GM21786 (cell line): ENCODE data around the gene ZNF438.
"Not testable (repeated sequence)": the region's sequence is repeated elsewhere in the genome, so short reads cannot be mapped to it uniquely, and the experiment has no call there.

Experiments used
- ATAC-seq: cut with Tn5 transposase; IDR thresholded peaks from one replicate; pipeline ENCODE4 v1.9.1; 2021; ENCODE audit not compliant: unreplicated experiment

Gene ZNF438

DNA sequence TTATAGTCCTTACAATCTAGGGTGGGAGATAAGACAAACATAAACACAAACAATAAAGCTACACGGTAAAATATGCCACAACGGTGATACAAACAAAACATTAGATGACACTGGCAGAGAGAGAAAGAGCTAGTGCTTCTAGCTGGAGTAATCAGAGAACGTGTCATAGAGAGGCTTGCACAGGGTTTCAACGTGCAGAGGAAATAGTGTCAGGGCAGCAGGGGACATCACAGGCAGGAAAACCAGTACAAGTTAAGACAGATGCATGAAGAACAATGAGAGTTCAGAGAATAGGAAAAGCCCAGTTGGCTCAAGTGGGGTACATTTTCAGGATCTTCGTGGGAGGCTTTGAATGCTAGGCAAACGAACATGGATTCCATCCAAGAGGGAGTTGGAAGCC is 91.4 kb downstream of the ZNF438 start:
- no peak for ATAC-seq

DNA sequence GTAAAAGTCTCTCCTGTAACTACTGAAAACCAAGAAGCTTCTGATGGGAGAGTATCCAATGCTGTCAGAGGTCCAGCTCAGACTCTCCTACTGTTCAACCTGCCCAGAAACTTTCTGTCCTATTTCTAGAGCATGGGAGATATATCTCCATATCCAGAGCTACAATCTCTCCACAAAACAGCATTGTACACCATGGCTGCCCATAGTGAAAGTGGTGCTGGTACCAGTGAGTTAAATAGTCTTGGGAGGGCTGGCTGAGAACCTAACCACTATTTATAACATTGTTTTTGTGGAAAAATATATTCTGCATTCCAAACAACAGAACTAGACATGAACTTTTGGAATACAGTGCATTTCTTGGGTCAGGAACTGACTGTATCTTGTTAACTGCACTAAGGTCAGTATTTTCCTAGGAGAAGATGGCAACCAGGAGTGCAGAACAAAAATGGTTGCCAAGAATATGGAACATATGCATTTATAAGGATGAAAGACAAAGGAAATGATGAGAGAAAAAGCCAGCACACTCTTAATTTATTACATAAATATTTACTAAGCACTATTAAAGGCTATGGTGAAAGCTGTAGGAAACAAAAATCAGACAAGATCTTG is 91.9 kb downstream of the ZNF438 start:
- no peak for ATAC-seq

DNA sequence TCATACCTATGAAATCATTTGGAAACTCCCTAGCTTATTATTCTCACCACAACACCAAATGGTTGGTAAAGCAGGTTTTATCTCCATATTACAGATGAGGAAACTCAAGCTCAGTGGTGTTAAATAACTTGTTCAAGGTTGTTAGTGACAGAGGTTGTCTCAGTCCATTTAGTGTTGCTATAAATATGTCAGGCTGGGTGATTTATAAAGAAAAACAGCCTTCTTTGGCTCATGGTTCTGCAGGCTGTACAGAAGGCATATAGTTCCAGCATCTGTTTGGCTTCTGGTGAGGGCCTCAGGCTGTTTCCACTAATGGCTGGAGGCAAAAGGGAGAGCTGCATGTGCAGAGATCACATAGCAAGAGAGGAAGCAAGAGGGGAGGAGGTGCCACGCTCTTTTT is 96.6 kb downstream of the ZNF438 start:
- no peak for ATAC-seq

DNA sequence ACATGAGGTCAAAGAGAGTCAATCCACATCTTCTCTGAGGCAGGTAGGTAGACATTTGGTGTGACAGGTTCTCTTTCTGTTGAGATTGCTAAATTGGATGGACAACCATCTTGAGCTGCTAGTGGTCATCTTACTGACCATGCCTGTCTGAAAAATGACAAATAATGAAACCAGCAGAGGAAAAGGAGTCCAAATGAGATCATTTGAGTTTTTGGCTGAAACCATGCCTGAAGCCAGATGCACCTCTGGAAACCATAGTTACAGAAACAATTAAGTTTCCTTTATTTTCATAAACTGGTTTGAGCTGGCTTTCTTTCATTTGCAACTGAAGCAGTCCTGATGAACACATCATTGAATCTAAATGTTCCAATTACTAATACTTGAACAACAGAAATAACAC is 100.6 kb downstream of the ZNF438 start:
- no peak for ATAC-seq

DNA sequence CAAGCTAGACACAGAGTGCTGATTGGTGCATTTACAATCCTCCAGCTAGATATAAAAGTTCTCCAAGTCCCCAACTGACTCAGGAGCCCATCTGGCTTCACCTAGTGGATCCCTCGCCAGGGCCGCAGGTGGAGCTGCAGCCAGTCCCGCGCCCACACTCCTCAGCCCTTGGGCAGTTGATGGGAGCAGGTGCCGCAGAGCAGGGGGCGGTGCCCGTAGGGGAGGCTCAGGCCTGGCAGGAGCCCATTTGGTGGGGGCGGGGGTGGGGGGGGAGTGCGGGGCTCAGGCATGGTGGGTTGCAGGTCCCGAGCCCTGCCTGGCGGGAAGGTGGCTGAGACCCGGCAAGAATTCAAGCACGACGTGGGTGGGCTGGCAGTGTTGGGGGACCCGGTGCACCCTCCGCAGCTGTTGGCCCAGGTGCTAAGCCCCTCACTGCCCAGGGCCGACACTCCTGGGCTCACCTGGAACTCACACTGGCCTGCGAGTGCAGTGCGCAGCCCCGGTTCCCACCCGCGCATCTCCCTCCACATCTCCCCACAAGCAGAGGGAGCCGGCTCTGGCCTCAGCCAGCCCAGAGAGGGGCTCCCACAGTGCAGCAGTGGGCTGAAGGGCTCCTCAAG is 101.7 kb downstream of the ZNF438 start:
- no peak for ATAC-seq

DNA sequence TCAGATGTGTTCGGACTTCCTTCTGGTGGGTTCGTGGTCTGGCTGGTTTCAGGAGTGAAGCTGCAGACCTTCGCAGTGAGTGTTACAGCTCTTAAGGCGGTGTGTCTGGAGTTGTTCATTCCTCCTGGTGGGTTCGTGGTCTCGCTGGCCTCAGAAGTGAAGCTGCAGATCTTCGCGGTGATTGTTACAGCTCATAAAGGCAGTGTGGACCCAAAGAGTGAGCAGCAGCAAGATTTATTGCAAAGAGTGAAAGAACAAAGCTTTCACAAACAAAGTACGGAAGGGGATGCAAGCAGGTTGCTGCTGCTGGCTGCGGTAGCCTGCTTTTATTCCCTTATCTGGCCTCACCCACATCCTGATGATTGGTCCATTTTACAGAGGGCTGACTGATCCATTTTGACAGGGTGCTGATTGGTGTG is 102.3 kb downstream of the ZNF438 start:
- ATAC-seq: not testable (repeated sequence)

DNA sequence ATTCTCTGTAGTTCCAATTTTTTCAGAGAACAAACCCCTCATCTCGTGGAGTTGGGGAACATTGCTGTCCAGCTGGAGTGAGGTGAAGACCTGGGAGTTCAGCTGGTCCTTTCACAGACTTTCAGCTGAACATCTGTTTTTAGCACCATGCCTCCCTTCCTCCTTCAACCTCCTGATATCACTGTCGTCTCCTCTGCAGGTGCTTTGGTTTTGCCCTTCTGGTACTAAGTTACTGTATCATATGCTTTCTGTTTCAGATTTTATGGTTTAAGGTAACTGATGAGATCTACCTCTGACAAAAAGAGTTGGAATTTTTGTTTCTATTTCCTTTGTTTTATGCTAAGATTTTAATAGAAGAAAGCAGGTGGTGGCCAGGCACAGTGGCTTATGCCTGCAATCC is 102.9 kb downstream of the ZNF438 start:
- no peak for ATAC-seq

DNA sequence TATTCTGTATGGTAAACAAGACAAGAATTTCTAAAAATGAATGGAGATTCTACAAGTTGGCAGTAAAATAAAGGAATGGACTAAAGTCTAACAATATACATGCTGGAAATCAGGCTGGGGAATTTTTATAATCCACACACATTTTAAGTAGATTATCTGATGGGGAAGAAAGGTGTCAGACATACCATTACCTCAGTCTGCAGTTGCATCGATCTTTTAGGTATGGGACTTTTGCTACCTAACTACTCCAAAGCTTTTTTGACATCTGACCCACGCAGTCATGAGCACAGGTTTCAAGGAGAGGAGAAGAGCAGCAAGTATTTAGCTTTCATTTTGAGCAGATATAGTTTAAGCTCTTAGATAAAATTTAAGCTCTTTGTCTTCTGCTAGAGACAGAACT is 113.0 kb downstream of the ZNF438 start:
- ATAC-seq: no peak

DNA sequence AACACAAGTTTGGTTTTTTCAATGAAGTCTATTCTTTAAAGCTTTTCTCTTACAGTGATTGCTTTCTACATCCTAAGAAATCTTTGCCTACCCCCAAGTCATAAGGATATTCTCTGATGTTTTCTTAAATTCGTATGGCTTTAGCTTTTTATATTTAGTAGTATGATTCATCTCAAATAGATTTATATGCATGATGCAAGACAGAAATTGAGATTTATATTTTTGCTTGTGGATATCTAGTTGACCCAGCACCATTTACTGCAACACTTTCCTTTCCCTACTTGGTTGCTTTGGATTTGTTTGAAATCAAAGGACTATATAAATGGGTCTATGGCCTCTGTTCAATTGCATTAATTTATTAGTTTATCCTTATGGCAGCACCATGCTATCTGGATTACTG is 113.9 kb downstream of the ZNF438 start:
- no peak for ATAC-seq

DNA sequence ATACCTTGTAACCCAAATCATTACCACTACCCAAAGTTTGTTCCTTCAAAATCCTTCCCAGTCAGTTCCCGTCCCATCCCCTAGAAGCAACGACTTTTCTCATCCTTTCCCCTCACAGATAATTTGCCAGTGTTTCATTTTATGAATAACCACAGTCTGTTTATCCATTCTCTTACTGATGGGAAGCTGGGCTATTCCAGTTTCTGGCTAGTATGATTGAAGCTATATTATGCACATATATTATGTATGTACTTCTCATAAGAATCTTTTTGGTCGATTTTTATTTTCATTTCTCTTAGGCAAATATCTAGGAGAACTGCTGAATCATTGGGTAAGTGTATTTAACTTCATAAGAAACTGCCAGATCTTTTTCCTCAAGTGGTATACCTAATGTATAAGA is 114.6 kb downstream of the ZNF438 start:
- ATAC-seq: no peak

DNA sequence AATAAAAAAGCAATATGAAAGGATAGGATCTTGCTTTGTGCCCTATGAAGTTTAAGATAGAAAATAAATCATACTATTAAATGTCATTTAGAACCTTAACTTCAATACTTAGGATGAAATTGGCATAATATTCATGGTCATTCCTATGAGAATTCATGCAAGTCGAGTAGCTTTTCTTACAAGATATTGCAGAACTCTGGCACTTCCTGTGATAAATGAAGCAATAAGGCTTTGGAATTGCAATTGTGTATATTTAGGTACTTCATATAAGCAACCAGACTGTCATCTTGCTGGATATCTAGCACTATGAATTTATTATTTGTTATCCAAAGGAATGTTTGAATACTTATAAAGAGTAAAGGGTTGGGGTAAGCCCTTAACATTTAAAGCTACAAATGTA is 116.5 kb downstream of the ZNF438 start:
- no peak for ATAC-seq

DNA sequence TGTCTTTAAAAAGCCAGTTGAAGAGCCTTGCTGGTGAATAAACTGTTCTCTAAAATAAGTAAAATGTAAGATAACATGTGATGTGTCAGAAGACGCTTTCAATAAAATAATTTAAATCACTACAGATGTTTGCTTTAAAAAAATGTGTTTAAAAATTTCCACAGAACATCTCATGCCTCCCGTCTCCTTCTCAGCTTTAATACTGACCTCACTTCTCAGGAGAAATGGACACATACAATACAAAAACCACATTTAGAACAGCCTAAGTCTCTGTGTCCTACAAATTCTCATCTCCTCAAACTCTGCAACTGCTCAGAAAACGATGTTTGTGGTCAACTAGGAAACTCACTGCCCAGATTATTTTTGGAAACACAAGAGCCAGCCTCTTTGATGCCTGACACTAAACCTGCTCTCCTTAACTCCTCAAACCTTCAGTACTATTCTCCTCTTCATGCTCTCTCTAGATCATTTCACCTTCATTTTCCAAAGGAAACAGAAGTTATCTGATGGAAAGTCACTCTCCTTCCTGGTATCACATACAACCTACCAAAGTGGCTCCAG is 120.3 kb downstream of the ZNF438 start:
- ATAC-seq: no peak

DNA sequence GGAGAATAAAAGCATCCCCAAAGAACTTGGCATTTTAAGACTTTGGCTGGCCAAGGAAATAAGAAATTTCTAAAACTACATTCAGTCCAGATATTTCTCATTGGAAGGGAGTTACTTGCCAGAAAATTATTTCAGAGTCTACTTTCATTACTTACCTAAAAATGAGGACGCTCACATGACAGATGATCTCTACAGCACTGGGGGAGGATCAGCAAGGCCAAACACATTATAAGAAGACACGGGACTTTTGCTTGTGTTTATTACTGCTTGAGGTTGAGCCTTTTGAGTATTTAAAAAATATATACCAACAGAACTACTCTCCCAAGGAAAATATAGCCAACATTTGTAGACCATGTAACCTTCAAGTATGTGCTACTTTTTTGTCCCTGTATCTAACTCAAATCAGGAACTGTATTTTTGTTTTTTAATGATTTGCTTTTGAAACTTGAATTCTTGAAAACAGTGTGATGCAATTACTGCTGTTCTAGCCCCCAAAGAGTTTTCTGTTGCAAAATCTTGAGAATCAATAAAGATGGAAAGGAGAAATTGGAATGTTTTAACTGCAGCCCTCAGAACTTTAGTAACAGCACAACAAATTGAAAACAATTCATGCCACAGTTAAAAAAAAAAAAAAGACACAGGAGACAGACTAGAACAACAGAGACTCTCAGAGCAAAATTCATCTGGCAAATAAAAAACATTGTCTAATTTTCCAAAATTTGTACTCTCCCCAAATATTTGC is 128.1 kb downstream of the ZNF438 start:
- ATAC-seq: no peak

DNA sequence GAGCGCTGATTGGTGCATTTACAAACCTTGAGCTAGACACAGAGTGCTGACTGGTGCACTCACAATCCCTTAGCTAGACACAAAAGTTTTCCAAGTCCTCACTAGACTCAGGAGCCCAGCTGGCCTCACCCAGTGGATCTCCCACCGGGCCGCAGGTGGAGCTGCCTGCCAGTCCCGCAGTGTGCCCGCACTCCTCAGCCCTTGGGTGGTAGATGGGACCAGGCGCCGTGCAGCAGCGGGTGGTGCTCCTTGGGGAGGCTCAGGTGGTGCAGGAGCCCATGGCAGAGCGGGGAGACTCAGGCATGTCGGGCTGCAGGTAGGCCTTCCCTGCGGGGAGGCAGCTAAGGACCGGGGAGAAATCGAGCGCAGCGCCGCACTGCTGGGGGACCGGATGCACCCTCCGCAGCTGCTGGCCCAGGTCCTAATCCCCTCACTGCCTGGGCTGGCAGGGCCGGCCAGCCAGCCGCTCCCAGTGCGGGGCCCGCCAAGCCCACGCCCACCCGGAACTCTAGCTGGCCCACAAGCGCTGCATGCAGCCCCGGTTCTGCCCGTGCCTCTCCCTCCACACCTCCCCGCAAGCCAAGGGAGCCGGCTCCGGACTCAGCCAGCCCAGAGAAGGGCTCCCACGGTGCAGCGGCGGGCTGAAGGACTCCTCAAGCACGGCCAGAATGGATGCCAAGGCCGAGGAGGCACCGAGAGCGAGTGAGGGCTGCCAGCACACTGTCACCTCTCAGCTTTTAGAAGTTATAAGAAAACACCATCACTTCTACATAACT is 128.9 kb downstream of the ZNF438 start:
- no peak for ATAC-seq

DNA sequence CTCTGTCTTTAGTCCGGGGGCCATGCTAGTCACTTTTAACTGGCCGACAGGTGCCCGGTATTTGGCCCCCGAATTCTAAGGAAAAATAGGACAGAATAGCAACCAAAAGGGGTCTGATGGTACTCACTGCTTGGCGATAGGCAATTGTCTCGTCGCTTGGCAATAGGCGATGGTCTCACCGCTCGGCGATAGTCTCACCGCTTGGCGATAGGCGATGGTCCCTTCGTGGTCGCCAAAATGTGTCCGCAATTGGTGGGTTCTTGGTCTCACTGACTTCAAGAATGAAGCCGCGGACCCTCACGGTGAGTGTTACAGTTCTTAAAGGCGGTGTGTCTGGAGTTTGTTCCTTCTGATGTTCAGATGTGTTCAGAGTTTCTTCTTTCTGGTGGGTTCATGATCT is 130.2 kb downstream of the ZNF438 start:
- ATAC-seq: not testable (repeated sequence)

DNA sequence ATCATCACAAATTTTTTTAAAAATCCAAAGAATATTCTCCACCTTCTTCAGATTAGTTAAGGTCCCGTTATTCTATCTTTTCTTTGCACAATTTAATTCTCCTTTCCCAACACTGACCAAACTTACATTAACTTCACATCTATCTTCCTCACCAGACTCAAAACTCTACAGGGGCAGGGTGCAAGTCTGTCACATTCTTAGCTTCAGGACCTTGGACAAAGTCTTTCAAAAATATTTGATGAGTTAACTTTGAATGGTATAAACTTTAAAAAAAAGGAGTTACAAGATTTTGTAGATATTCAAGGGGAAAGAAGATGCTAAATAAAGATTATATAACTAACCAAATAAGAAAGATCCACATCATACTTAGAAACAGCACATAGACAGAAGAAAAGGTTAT is 132.7 kb downstream of the ZNF438 start:
- ATAC-seq: no peak

DNA sequence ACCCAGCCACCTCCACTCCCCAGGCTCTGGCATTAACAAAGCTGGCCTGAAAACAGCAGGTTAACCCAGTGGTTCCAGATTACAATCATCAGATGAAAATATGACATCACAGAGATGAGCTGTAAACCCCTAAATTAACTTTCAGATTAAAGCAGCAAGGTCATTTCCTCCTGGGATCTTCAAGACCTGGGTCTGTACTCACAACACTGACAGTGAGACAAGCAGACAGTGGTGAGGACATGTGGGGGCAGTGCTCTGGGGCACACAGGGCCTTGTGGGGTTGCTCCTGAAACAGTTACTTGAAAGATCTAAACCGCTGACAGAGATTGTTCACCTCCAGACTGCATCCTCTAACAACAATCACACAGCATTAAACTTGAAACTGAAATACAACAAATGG is 134.1 kb downstream of the ZNF438 start:
- ATAC-seq: no peak

DNA sequence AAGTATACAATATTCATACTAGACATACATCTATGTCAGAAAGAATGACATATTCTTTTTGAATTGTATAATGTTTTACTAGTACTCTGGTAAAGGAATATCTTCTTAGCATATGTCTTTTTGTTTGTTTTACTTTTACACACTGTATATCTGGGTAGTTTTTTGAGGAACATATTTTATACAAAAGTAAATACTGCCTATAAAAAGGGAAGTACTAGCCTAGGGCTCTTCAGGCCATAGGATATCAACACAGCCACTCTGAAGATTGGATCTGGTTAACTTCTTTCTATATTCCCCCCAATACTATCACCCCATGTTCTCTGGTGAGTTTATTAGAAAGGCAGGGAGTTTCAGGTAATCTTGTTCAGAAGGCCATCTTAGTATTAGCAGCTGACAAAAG is 134.6 kb downstream of the ZNF438 start:
- no peak for ATAC-seq

DNA sequence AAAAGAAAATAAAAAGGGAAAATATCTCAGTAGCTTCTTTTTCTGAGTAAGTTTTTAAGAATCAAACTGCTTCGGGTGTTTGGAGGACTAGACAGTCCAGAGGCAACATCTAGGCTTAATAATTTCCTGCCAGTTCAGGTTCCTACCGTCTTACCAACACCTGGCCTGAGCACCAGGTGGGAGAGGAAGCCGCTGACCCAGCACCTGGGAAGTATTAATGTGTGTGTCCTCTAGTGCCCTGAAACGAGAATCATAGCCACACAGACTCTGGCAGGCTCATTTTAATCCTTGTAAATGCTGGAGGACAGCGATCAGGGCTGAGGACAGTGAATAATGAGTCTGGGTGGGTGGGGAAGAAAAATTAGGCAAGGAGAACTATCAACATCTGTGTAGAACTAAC is 137.4 kb downstream of the ZNF438 start:
- ATAC-seq: no peak

DNA sequence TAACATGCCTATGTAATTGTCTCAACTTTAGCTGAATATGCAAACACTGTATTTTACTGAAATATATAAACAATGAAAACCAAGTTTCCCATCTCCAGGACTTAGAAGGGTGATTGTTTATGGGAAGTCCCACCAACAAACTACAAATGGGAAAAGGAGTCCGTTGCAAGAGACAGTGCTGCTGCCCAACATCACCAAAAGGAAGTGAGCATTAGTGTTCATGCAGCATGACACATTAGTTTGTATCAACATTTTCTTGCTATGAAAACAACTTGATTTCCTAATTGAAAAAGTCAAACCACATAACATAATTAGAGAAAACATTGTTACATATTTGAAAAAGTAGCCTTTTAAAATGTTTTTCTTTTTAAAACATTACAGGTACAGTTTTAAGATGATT is 138.5 kb downstream of the ZNF438 start:
- ATAC-seq: no peak

DNA sequence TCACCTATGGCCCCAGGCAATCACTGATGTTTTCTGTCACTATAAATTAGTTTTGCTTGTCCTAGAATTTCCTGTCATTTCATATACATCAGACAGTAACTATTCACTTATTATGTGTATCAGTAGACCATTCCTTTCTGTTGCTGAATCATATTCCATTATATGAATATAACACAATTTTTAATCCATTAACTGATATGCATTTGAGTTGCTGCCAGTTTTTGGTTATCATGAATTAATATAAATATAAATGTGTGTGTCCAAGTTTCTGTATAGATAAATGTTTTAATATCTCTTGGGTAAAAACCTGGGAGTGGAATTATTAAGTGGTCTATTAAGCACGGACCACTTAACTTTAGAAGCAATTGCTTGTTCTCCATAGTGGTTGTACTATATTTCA is 143.8 kb downstream of the ZNF438 start:
- no peak for ATAC-seq
